T follicular helper cell (primary cell): ENCODE results near the gene UCK2.

Experiments
- DNase-seq: peaks from one replicate; pipeline ENCODE4 v3.0.0-alpha.2; 2020; ENCODE audit warnings: low read depth

The UCK2 gene

GRCh38 chr1:165937829-165938228, 110.4 kb downstream of the UCK2 start:
- DNase-seq, result no peak

GRCh38 chr1:165938844-165939243, 111.4 kb downstream of the UCK2 start:
- no peak for DNase-seq

DNA sequence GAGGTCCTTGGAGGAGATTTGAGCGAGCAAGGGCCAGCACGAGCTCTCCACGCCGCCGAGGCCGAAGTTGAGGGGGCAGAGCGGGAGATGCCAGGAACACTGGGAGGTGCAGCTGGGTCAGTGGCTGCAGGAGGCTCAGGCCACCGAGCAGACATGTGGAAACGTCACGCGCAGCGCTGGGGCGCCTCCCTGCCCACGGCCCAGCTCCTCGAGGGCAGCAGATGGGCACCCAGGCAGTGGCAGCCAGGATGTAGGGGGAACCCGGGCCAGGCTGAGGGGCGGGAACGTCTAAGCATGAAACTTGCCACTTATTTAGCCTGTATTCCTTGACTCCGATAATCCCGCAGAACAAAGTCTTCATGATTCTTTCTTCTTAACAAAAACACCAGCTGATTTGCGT, 114.1 kb downstream of the UCK2 start:
- DNase-seq, result no peak

DNA sequence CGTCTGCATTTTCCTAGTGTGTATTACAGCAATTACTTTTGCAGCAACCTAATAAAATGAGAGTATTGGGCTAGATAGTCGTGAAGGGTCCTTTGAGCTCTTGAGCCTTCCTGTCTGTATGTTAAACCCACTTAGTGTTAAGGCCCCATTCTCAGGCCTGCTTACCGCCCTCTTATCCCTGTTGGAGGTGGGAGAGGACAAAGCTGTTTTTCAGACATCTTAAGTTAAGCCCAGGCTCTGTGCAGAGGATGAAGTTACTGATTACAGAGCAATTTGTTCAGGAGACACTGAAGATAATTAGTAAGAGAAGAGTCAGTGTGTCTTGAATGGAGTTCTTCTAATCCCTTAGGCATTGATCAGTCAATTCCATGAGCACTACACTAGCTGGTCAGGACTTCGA, 114.6 kb downstream of the UCK2 start:
- DNase-seq, result no peak

DNA sequence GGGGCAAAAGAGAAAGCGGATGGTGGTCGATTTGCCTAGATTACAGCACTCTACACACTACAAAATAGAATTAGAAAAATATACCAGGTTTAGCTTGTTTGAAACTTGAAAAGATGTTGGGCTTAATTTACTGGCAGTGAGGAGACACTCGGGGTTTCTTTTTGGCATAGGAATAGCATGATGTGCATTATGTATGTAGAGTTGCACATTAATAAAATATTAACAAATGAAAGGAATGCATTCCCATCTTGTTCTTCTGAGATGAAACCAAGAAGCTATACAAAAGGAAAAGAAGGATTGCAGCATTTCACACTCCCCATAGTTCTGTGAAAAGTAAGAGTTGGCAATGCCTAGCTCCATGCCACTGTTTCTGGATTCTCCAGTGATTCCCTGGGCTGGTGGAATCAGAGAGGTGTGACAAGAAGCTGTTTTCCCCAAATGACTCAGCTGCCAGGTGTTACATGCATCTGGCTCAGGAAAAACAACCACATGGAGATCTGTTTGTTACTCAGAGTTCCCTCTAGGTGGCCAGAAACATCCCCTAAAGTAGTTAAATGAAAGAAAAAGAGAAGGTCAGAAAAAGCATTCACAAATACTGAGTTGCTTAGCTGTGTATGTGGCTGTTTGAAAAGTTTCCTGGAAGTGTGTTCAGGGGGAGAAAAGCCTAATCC, 115.6 kb downstream of the UCK2 start:
- no peak for DNase-seq

GRCh38 chr1:165945911-165946310, 118.5 kb downstream of the UCK2 start:
- no peak for DNase-seq

GRCh38 chr1:165947797-165948455, 120.5 kb downstream of the UCK2 start:
- no peak for DNase-seq

DNA sequence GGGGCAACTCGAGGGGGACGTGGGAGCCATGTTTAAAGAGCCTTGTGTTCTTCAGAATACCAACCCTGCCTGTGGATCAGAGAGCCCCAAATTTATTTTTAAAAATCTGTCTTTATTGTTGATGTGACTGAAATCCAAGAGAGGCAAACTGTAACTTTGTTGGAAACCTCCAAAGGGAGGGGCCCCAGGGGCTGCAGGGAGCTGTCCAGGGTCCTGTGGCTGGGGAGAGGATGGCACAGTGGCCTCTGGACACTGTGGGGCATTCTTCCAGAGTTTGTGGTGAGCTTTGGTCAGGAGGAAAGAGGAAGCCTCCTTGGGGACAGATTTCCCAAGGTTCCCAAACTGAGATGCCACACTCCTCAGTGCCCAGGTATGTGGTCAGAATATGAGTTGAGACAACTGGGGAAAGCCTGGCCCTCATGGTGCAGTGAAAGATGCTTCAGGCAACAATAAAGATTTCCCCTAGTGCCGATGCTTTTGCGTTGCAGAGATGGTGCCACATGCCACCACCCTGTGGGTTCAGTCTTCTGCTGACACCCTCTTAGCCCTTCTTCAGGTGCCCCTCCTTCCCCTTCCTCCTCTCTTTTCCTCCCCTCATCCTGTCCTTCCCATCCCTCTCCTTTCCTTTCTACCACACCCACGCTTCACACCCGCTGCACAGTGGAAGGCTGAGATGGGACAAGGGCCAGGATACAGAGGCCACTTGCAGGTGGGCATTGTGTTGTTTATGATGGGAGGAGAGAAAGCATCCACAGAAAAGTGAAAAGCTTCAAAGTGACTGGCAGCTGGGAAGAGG, 122.1 kb downstream of the UCK2 start:
- DNase-seq, result no peak

- no peak for DNase-seq
Observed at GRCh38 chr1:165954940-165955339, 127.5 kb downstream of the UCK2 start.

DNA sequence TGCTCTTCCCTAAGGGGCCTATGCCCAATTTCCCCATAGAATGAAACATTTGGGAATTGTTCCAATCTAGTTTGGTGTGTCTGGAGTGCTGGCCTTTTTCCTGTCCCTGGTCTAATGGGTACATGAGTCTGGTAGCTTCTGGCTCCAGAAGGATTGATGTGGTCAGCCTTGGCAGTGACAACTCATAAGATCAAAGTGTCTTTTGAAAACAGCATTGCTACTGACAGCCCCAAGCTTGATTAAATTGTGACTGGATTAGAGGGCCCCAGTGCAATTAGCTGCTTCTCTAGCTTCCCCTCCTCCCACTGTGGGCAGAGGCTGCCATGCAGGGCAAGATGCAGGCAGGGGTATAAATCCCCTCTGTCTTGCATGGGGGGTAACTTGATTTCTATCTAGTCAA, 130.9 kb downstream of the UCK2 start:
- DNase-seq, result no peak

- DNase-seq, result no peak
Observed at GRCh38 chr1:165960136-165960535, 132.7 kb downstream of the UCK2 start.

- DNase-seq, result no peak
Observed at GRCh38 chr1:165960881-165961280, 133.5 kb downstream of the UCK2 start.
